ENCODE results near the gene TMEM198.
A peak's percentile ranks its signal among the peaks of the same experiment; 100 is the strongest.

The TMEM198 gene

DNA sequence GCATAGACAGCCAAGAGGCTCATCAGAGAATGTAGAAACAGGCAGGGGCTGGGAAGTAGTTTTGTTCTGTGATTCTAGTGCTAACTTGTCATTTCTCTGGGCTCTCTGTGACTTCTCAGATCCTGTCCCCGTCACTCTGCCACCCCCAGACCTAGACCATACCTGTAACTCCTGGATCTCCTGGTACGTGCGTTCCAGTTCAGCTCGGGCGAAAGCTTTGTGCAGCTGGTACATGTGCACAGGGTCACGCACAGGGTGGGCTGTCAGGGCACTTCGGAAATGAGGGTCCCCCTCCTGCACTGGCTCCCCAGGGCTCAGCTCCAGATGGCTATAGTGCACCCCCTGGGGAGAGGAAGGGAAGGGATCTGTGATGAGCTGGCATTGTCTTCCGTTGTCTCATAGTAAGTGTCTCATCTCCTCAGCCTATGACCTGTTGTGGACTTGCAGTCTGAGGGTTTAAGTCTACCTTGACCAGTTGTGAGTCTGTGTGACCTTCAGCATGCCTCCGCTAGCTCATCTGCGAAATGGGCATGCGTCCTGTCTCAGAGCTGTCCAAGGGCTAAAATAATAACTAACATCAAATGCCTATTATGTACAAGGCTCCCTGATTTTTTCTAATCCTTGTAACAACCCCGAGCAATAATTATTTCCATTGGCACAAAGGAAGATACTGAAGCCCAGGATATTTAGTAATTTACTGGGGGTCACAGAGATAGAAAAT lies 2.9 kb upstream of the TMEM198 start:
- Histone ChIP-seq H3K4me2 (peak overlapping the region in 9 of 11 experiments; percentile 93 to 100 (median 98); a peak in 14 of 22 replicates), H3K9ac (no peak overlapping the region), H3K4me1 (peaks cover 27 to 68% (median 53%) of the 10 kb centered on the region in 10 experiments)

DNA sequence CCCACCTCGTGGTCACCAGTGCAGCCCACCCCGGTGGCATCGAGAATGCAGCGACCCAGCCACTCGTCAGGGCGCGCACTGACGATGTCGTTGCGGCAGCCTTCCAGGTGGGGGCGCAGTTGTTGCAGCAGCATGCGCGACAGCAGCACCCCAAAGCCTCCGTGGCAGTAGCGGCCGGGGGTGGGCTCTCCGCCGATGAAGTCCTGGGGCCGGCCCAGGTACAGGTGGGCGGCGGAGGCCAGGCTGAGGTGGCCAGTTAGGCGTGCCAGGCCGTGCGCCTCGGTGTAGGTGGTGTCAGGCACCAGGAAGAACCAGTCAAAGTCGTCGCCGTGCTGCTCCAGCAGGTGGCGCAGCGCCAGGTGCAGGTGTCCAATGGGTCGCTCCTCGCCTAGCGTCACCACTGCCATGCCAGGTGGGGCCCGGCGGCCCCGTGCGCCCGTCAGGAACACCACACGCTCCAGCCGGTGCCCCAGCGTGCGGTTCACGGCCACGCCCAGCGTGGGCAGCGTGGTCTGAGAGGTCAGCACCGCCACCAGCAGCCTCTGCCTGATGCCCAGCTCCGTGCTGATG lies 2.1 kb upstream of the TMEM198 start:
- Histone ChIP-seq H3K4me1 (peaks cover 27 to 68% (median 52%) of the 10 kb centered on the region in 10 experiments), H4K20me1 (peaks cover 0 to 79% (median 29%) of the 10 kb centered on the region in 11 experiments; a peak in 19 of 22 replicates), H3K27ac (no peak overlapping the region), H3K4me2 (peak overlapping the region; percentile 87 to 100 (median 97)), H3K9me3 (replicated peaks in 1 of 11) (no peaks in the 10 kb centered on the region), H3K4me3 (peak overlapping the region; percentile 39 to 81 (median 64); a peak in 18 of 20 replicates), H3K27me3 (peaks cover 22 to 40% (median 33%) of the 10 kb centered on the region in 11 experiments; a peak in 18 of 22 replicates), H3K9ac (peak overlapping the region in 2 of 11 experiments; percentile 49 to 64; a peak in 3 of 22 replicates), H3K36me3 (peaks cover 0 to 19% (median 10%) of the 10 kb centered on the region in 11 experiments; a peak in 7 of 22 replicates)
- TF ChIP-seq Cebpa-rat (IDR thresholded peaks at IDR 0.05) = no peak

More for the DNA sequence above, 2.9 kb upstream of the TMEM198 start:
- Histone ChIP-seq H3K9me3 (replicated peaks in 1 of 11) (no peaks in the 10 kb centered on the region), H4K20me1 (peaks cover 0 to 79% (median 29%) of the 10 kb centered on the region in 11 experiments; a peak in 19 of 22 replicates), H3K36me3 (peaks cover 0 to 19% (median 10%) of the 10 kb centered on the region in 11 experiments; a peak in 7 of 22 replicates), H3K27ac (no peak overlapping the region), H3K27me3 (peaks cover 20 to 37% (median 33%) of the 10 kb centered on the region in 11 experiments; a peak in 18 of 22 replicates), H3K4me3 (no peak overlapping the region)
- no peak for TF ChIP-seq Cebpa-rat (IDR thresholded peaks at IDR 0.05)

DNA sequence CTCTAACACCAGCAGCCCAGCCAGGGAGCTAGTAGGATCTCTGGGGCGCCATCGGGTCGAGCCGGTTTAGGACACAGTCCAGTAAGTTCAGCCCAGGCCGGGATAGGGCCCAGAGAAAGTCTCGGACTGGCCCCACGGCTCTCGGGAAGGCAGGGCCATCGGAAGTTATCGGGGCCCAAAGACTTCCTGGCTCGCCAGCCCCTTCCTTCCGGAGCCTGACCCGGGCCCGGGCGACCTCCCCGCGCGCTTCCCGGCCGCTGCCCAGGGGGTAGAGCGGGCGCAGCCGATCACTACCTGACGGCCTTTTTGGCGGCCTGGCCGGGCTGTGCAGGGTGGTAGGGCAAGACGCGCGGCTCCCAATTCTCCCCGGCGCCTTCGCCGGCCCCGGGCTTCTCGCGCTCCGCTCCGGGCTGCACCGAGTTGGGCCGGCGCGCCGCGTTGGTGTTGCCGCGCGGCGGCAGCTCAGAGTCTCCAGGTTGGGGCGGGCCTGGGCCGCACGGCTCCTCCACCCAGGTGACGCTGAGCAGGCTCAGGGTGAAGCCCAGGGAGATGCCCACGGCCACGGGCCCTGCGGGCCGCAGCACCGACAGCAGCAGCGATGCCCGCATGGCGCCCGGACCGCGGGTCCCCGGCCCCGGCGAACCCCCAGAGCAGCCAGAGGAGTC lies 765 bp upstream of the TMEM198 start:
- peaks cover 23 to 55% (median 39%) of the 10 kb centered on the region in 10 experiments for H3K4me1 ChIP-seq
- H3K4me2 ChIP-seq = peak overlapping the region; percentile 87 to 100 (median 97)
- TF ChIP-seq Cebpa-rat (IDR thresholded peaks at IDR 0.05) = no peak
- peaks cover 22 to 40% (median 33%) of the 10 kb centered on the region in 11 experiments; a peak in 18 of 22 replicates for H3K27me3 ChIP-seq
- H3K9ac ChIP-seq = peak overlapping the region; percentile 54 to 85 (median 75)
- peak overlapping the region; percentile 71 to 81 (median 77) for H3K4me3 ChIP-seq
- H3K9me3 ChIP-seq (replicated peaks in 1 of 11) = no peaks in the 10 kb centered on the region
- peak overlapping the region in 10 of 11 experiments; percentile 6 to 66 (median 52); a peak in 16 of 22 replicates for H3K27ac ChIP-seq
- peaks cover 0 to 76% (median 29%) of the 10 kb centered on the region in 11 experiments; a peak in 19 of 22 replicates for H4K20me1 ChIP-seq
- peaks cover 0 to 19% (median 10%) of the 10 kb centered on the region in 11 experiments; a peak in 7 of 22 replicates for H3K36me3 ChIP-seq

DNA sequence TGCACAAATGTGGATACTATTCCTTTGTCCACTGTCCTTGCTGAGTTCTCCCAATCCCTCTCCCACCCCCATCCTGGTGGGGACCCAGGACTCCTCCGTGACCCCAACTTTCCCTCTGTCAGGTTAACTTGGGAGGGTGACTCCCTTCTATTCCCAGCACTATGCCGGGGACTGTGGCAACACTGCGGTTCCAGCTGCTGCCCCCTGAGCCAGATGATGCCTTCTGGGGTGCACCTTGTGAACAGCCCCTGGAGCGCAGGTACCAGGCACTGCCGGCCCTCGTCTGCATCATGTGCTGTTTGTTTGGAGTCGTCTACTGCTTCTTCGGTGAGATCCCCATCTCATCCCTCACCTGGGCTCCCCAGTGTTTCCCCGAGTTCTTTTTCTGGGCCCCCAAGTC lies 739 bp downstream of the TMEM198 start:
- Histone ChIP-seq H3K36me3 (peaks cover 0 to 16% (median 7%) of the 10 kb centered on the region in 11 experiments; a peak in 6 of 22 replicates), H3K4me1 (peaks cover 18 to 41% (median 29%) of the 10 kb centered on the region in 10 experiments), H3K4me2 (peak overlapping the region; percentile 87 to 100 (median 97)), H3K4me3 (peak overlapping the region; percentile 71 to 81 (median 77); a peak in 14 of 20 replicates), H3K27me3 (peaks cover 22 to 40% (median 33%) of the 10 kb centered on the region in 11 experiments; a peak in 18 of 22 replicates), H3K9ac (no peak overlapping the region), H4K20me1 (peaks cover 0 to 68% (median 28%) of the 10 kb centered on the region in 11 experiments; a peak in 19 of 22 replicates), H3K9me3 (replicated peaks in 1 of 11) (no peaks in the 10 kb centered on the region), H3K27ac (no peak overlapping the region)
- no peak for TF ChIP-seq Cebpa-rat (IDR thresholded peaks at IDR 0.05)

DNA sequence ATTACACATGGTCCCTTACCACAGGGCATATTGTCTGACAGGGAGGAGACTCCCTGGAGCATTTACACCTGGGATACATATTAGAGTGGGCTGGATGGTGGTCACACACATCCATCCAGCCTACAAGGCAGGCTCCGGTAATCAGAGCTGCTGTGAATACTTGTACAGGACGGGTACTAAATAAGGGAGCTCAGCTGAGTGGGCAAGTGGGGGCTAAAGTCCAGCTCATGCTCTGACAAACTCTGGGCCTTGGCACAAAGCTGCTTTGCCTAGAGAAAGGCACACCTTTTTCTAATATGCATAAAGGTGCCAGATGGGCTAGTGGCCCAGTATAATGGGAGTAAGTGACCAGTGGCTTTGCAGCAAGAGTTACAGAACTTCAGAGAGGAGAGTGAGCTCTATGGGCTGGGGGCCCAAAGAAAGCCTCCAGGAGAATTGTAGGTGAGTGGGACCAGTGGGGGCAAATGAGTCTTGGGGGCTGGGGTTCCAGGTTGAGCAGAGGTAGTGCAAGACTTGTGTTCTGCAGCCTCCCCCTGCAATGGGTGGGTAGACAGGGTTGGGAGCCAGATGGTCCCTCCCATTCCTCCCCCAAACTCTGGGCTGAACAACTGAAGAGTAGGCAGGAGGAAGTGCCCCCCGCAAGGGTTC lies 1.6 kb downstream of the TMEM198 start:
- Histone ChIP-seq H3K27ac (no peak overlapping the region), H3K9ac (no peak overlapping the region), H3K9me3 (replicated peaks in 1 of 11) (no peaks in the 10 kb centered on the region), H3K36me3 (peaks cover 0 to 7% (median 2%) of the 10 kb centered on the region in 11 experiments; a peak in 4 of 22 replicates), H3K4me1 (peaks cover 18 to 34% (median 29%) of the 10 kb centered on the region in 10 experiments), H3K4me2 (no peak overlapping the region), H3K4me3 (no peak overlapping the region), H4K20me1 (peaks cover 0 to 65% (median 23%) of the 10 kb centered on the region in 11 experiments; a peak in 19 of 22 replicates), H3K27me3 (peaks cover 22 to 40% (median 33%) of the 10 kb centered on the region in 11 experiments; a peak in 18 of 22 replicates)
- no peak for TF ChIP-seq Cebpa-rat (IDR thresholded peaks at IDR 0.05)

DNA sequence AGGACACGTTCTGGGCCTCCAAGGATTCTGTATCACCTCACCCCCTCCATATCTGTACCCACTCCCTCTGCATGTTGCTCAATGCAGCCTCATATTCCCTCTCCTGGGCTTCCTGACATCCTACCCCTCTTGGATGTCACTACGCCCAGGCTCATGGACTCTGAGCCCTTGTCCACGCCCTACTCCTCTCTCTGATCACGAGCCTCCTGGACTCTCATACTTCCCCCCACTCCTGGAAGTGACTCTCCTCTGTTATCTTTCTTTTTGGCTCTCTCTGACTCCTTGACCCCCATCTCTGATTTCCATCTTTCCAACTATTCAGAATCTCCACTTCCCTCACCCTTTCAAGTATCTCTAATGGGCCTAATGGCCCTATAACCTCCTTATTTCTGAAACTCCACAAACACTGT lies 2.1 kb downstream of the TMEM198 start:
- Histone ChIP-seq H4K20me1 (peaks cover 0 to 60% (median 22%) of the 10 kb centered on the region in 11 experiments; a peak in 19 of 22 replicates), H3K36me3 (peaks cover 0 to 3% (median 0%) of the 10 kb centered on the region in 11 experiments; a peak in 1 of 22 replicates), H3K4me1 (peaks cover 18 to 31% (median 27%) of the 10 kb centered on the region in 10 experiments), H3K27me3 (peaks cover 22 to 46% (median 35%) of the 10 kb centered on the region in 11 experiments; a peak in 18 of 22 replicates), H3K4me3 (no peak overlapping the region), H3K9ac (no peak overlapping the region), H3K27ac (no peak overlapping the region), H3K9me3 (replicated peaks in 1 of 11) (no peaks in the 10 kb centered on the region), H3K4me2 (no peak overlapping the region)
- no peak for TF ChIP-seq Cebpa-rat (IDR thresholded peaks at IDR 0.05)

DNA sequence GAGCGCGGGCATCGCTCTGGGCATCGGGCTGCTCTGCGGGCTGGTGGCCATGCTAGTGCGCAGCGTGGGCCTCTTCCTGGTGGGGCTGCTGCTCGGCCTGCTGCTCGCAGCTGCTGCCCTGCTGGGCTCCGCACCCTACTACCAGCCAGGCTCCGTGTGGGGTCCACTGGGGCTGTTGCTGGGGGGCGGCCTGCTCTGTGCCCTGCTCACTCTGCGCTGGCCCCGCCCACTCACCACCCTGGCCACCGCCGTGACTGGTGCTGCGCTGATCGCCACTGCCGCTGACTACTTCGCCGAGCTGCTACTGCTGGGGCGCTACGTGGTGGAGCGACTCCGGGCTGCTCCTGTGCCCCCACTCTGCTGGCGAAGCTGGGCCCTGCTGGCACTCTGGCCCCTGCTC lies 3.8 kb downstream of the TMEM198 start:
- Histone ChIP-seq H3K4me2 (no peak overlapping the region), H3K9ac (no peak overlapping the region), H3K4me1 (peaks cover 11 to 22% (median 18%) of the 10 kb centered on the region in 10 experiments), H3K4me3 (no peak overlapping the region), H3K9me3 (replicated peaks in 1 of 11) (peaks cover 0 to 3% (median 0%) of the 10 kb centered on the region in 11 experiments; a peak in 3 of 22 replicates), H3K27me3 (peaks cover 17 to 48% (median 38%) of the 10 kb centered on the region in 11 experiments; a peak in 18 of 22 replicates), H3K27ac (no peak overlapping the region), H4K20me1 (peaks cover 0 to 45% (median 12%) of the 10 kb centered on the region in 11 experiments; a peak in 16 of 22 replicates), H3K36me3 (no peaks in the 10 kb centered on the region)
- no peak for TF ChIP-seq Cebpa-rat (IDR thresholded peaks at IDR 0.05)

DNA sequence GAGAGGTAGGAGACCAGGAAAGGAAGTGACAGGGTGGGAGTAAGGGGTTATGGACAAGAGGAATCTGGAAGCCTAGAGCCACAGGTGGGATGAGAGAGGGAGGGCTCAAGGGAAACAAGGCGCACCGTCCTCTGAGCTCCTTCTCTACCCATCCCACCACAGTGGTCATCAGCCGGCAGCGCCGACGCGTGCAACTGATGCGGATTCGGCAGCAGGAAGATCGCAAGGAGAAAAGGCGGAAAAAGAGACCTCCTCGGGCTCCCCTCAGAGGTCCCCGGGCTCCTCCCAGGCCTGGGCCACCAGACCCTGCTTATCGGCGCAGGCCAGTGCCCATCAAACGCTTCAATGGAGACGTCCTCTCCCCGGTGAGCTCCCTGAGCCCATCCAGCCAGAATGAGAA lies 5.2 kb downstream of the TMEM198 start:
- Histone ChIP-seq H4K20me1 (peaks cover 0 to 37% (median 6%) of the 10 kb centered on the region in 11 experiments; a peak in 10 of 22 replicates), H3K27ac (no peak overlapping the region), H3K9ac (no peak overlapping the region), H3K36me3 (no peaks in the 10 kb centered on the region), H3K9me3 (replicated peaks in 1 of 11) (peaks cover 0 to 7% (median 0%) of the 10 kb centered on the region in 11 experiments; a peak in 3 of 22 replicates), H3K4me3 (no peak overlapping the region), H3K4me2 (no peak overlapping the region), H3K27me3 (peaks cover 11 to 41% (median 31%) of the 10 kb centered on the region in 11 experiments; a peak in 18 of 22 replicates), H3K4me1 (peaks cover 5 to 21% (median 17%) of the 10 kb centered on the region in 10 experiments)
- no peak for TF ChIP-seq Cebpa-rat (IDR thresholded peaks at IDR 0.05)

Data from BLaER1 treated with 17β-estradiol and CSF1 and Interleukin-3, amounts not matched to agents 10 nM and 100 nM (cell line).